GM21526 (cell line): ENCODE data around the gene PARVG.
"Not testable (repeated sequence)": the region's sequence is repeated elsewhere in the genome, so short reads cannot be mapped to it uniquely, and the experiment has no call there.

Source experiments
- ATAC-seq: cut with Tn5 transposase; IDR thresholded peaks from one replicate; pipeline ENCODE4 v1.9.1; 2021; ENCODE audit warnings: moderate library complexity; ENCODE audit not compliant: unreplicated experiment, low FRiP score

Gene PARVG

DNA sequence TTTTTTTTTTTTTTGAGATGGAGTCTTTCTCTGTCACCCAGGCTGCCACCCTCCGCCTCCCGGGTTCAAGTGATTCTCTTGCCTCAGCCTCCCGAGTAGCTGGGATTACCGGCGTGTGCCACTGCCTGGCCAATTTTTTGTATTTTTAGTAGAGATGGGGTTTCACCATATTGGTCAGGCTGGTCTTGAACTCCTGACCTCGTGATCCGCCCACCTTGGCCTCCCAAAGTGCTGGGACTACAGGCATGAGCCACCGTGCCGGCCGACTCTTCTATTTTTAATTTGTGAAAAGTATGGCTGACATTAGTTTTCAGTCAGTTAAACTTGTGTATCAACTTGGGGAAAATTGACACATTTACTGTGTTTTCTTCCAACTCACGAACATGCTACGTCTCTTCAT lies 53.6 kb downstream of the PARVG start:
- ATAC-seq: not testable (repeated sequence)

DNA sequence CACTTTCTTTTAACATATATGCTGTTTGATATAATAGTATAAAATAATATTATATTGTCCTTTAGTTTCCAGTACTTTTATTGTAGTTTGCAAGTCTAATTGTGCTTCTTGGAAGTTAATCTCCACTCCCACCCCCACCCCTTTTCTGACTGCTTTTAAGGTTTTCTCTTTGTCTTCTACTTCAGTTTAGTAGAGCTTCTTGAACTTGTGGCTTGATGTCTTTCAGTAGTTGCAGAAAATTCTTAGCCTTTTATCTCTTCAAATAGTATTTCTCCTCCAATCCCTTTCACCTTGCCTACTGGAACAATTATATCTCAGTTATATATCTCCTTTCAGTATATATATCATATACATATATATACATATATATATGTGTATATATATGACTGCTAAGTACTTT lies 56.6 kb downstream of the PARVG start:
- ATAC-seq: no peak

DNA sequence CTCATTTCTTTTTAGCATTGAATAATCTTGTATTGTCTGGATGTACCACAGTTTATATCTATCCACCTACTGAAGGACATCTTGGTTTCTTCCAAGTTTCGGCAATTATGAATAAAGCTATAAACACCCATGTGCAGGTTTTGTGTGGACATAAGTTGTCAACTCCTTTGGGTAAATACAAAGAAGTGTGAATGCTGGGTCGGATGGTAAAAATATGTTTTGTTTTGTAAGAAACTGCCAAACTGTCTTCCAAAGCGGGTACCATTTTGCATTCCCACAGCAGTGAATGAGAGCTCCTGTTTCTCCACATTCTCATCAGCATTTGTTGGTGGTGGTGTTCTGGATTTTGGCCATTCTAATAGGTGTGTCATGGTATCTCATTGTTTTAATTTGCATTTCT lies 60.4 kb downstream of the PARVG start:
- not testable (repeated sequence) for ATAC-seq

DNA sequence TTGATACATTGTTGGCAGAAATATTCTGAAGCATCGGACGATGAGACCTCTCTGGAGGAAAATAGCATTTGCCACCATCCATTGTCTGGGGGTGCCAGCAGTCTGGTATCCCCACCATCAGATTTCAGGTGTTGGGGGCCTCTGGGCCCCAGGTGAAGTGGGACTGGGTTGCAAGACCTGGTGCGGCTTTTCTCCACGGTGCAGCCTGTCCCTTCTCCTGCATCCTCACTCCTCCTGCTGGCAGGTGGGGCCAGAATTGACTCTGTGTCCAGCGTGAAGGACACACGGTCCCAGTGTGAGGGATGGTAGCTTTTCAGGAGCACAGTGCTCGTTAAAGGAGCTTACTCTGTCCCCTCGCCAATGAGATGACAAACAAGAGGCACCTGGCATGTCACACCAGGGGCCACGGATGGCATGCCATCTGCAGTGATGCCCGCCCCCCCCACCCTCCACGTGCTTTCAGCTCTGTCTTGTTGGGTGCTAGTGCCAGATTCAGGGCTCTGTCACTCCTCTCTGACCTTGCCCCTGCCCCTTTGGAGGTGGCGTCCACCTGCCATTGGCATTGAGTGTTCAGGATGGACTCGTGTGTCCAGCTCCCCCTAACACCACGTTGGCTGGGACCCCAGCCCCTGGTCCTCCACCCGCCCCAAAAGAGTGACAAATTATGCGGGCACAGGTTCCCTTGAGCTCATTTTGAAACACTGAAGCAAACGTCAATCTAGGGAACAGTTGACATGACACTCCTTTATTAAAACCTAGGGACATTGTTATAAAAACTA lies 62.4 kb downstream of the PARVG start:
- ATAC-seq: no peak

DNA sequence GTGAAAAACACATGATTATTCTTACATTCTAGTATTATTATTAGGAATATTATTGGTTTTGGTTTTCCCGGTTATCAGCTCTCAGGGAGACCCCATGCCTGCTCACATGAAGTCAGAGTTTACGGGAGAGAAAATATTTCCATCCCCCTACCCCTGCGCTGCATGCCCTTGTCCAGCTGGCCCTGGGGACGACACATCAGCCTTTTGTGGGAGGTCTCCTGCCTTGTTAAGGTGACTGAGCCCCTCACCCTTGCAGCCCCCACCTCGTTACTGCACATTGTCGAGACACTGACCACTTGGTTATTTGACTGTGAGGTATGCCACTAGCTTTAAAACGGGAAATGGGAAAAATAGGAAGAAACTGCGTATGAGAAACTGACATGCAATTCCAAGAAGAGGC lies 63.0 kb downstream of the PARVG start:
- no peak for ATAC-seq

DNA sequence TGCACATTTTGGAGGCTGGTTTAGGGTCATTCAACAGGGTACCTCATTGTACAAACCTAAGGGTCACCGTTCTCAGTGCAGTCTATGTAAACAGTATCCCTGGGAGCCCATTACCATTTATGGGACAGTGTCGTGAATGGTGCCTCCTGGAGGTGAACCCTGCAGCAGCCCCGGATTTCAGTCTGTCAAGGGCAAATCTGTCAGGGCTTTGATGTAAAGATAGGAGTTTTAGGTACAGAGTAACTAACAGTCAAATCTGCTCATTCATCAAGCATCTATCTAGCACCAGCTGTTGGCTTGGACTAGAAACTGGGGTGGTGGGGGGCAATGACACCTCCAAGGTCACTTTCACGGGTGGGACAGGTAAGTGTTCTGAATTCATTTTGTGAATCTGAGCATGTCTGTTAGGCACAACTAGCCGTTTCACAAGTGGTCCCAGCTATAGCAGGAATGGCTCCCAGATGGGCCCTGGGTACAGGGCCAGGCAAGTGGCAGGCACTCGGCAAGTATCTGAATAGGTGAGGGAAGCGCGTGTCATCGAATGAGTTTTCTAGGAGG lies 63.6 kb downstream of the PARVG start:
- no peak for ATAC-seq

DNA sequence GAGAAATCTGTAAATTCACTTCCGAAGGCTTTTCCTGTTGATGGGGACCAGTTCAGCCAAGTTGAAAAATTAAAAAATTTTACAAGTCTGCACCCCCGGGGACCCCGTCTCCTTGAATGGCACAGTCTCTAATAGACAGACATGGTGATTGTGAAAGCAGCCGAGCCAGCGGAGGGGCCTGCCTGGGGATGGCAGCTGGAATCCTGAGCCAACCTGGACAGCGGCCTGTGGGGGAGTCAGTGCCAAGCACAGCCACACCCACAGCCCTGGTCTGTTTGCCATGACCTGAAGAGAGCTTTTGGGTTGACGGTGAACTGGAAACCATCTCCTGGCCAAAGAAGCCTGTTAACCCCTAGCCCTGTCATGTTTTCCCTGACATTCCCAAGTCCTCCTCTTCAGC lies 64.7 kb downstream of the PARVG start:
- no peak for ATAC-seq

DNA sequence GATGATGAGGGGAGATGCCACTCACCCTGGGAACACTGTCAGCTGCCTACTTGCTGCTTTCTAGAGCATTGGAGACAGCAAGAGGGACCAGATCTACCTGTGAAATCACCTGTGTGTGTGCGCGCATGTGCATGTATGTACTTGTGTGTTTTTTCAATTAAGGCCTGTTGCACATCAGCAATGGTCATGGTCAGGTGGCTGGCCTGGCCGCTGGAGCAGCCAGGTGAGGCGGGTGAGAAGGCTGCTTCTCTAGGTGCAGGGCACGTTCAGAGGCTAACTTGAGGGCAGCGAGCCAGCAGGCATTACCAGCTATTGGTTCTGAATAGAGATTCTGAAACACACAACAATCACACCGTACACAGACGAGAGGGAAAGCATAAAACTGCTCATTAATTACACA lies 65.1 kb downstream of the PARVG start:
- ATAC-seq: no peak

DNA sequence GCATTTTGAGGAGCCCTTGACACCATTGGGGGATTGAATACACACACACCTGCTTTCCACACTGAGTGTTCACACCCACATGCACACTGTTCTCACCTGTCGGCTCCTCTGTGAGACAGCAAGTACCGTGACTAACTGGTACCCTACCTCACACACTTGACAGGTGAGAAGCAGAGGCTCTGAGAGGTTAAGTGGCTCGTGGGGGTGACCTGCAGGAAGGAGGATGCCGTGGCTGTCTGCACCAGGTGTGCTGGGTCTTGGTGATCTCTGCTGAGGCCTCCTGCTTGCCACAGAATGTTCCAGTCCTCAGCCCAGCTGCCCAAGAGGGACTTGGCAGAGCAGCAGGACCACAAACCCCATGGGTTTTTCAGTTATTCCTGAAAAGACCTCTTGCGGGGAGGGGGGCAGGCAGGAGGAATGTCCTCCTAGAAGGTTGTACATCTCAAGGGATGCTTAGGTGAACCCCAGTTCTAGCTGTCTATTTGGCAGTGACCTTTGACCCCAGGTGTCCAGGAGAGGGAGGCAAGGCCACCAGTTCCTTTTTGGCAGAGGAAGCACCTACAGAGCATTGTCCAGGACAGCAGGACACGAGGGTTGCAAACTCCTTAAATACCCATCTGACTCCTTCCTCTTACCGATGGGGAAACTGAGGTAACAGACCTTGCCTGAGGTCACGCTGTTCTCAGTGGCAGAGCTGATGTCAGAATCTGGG lies 66.0 kb downstream of the PARVG start:
- no peak for ATAC-seq

DNA sequence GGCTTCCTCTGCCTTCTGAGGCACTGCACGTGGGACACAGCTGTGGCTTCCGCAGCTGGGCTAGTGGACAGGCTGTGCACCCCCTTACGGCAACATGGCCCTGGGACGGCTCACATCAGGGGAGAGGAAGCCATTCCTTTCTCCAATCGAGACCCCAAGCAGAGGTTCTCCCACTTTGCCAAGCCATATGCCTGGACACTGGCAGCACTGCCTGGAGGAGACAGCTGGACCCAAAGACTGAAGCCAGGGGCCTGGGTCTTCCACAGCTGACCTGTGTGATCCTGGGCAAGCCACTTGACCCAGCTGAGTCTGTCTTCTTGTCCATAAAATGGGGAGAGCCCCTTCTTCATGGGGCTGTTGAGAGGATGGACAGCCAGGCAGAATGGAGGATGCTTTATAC lies 66.6 kb downstream of the PARVG start:
- ATAC-seq: no peak

DNA sequence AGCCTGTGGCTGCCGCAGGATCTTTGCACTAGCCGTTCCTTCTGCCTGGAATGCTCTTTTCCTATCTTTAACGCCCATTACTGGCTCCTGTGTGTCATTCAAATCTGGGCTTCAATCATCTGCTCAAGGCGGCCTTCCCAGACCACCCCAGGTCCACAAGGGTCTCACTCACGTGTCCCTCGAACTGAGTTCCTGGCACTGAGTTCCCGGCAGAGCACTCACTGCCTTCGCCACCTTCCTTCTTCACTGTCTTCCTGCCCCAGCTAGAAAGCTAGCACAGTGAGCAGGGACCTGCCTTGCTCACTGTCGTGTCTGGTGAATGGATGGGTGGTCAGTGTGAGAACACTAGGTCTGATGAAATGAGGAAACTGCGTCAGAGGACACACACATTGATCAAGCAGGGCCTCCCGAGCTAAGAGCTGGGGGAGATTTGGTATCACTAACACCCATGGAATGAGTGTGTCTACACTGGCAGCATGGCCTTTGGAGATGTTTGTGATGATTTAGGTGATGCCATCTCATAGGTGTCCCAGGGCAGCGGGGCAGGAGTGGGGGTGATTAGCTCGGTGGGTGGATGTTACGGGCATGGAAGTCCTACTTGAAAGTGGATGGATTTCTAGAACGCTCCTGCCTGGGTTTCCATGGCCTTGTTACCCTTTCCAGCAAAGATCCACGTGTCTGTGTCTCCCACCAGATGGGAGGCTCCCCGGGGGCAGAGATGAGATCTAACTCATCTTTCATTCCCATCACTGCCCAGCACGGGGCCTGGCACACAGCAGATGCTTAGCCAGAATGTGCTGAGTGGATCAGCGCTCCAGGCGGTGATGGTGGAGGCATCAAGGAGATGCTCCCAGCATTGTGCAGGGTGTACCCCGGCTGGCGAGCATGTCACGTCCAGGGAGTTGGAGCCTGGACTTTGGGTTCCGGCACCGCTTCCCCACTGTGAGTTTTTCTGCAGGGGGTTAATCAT lies 67.5 kb downstream of the PARVG start:
- no peak for ATAC-seq

DNA sequence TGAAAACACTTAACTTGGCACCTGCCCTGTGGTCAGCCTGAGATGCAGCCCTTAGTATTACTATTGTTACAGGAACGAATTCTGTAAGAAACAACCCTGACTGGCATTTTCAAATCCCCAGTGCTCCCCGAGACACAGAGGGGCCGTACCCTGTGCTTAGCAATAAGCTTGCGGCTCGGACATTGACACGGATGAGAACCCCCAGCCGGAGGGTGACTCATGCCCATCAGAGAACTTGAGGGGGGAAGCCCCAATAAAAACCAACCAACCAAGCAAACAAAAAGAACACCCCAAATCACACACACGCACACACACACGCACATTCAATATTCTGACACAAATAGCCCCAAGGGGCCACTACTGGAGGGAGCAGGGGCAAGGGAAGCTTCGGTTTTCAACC lies 68.2 kb downstream of the PARVG start:
- no peak for ATAC-seq

DNA sequence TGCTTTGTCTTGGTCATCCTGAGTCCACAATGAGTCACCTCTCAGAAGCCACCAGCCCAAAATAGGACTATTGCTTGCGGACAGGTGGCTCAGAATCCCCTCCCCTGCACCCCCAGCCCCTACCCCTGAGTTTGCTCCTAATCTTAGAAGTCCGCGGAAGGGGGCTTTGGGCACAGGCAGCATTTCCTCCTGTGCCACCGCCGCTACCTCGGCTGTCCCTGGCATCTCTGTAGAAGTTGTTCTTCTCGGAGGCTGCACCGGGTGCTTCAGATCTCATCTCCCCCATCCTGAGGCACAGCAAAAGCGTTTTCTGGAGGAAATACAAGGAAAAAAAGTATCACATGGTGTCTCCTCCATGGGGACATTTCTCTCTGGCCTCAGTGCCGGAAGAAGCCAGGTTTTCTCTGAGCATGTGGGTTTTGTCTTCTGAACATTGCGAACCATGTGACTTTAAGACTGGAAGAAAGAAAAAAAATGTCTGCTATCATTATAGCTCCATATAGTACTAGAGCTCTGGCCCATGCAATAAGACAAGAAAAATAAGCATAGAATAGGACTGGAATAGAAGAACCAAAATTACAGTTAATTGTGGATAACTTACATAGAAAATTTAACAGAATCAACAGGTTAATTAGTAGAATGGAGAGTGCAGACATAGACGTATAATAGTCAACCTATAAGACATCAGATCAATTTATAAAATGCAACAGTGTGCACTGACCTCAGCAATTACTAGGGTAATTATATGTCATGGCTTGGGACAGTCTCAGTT lies 68.8 kb downstream of the PARVG start:
- no peak for ATAC-seq

DNA sequence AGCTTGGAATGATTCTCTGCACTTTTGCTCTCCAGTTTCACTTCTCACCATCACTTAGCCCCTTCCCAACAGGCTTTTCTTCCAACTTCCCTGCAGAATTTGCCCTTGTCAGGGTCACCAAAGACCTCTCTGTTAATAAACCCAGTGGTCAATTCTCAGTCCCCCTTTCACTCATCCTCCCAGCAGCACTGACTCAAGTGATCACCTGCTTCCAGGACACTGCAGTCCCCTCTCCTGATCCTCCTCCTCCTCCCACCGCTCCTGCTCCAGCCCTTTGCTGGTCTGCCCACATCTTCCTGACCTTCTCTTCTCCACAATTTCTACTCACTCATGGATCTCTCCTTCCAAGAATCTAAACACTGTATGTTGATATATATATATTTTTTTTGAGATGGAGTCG lies 74.1 kb downstream of the PARVG start:
- no peak for ATAC-seq

DNA sequence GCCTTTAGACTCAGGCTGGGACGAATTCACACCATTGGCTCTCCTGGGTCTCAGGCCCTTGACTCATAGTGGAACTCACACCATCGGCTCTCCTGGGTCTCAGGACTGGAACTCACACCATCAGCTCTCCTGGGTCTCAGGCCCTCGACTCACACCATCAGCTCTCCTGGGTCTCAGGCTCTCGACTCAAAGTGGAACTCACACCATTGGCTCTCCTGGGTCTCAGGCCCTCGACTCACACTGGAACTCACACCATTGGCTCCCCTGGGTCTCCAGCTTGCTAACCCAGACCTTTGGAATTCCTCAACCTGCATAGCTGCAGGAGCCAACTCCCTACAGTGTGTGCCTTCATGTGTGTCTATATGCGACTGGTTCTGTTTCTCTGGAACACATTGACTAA lies 75.4 kb downstream of the PARVG start:
- ATAC-seq: no peak

DNA sequence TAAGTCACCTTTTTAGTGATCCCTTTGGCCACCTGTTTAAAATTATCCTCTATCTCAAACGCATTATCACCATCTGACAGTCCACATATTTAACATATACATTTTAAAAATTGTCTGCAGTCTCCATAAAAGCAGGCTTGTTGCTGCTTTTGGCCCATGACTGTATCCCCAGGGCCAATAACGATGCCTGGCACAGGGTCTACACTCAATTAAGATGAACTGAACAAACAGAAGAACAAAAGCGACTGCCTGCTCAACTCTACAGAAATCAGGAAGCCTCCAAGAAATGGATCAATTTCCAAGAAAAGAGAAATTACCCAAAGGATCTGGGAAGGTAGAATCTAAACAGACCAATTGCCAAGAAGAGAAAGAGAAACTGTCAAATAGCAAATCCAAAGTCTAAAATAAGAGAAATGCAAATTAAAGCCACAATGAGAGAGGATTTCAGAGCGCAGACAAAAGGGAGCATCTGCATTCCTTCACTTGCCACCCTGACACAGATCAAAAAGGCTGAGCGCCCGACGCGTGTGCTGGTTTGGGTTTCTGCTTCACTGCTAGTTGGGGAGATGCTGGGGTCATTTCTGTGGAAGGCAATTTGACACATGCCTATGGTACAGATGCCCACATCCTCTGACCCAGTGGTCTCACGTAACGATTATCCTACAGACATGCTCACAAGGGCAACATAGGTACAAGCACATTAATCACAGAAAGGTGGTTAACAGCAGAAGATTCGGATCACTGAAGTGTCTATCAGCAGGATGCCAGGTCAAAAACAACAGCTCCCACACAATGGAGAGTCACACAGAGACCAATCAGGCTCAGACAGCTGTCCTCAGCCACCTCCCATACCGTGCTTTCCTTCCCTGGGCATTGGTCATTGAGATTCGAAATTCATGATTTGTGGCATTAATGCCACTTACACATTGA lies 76.1 kb downstream of the PARVG start:
- ATAC-seq: no peak
